ENCODE data around the gene NEDD4L. TPM values are rescaled to one million over a fixed set of nuclear protein-coding genes. Genes with fewer than 3 reads are reported as not detected.
A peak's percentile ranks its signal among the peaks of the same experiment; 100 is the strongest.

The NEDD4L gene
- total and polyA plus RNA-seq, 2 experiments from 2014 or later: 36.2 to 72.3 TPM

DNA sequence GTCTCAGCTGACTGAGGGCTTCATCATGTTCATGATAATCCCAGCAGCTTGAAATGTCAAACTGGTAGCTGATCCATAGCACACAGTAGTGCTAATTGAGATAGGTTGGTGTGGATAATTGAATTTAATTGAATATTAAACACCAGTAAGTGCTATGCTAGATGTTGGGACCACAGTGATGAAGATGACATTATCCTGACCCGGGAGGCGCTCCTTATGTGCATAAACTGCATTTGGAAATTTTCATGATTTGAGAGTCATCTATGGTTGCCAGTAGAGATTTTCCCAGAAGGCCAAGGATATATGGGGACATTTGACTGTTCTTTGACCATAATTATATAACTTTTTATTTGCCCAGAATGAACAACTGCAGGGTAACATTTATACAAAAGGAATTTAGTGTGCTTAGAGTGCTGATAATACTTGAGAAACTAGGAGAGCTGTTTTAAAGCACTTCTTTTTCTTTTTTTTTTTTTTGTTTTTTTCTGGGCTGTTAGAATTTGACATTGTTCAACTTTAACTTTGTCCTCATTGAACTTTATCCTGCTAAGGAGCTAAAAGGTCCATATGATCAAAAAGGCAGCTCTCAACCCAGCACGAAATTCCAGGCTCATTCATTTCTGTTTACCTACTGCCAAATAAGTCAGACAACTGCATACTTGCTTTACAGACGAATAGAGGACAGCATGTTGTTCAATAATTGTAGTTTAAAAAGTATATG, 242.8 kb downstream of the NEDD4L start:
- Histone ChIP-seq H2AFZ (no peak overlapping the region), H3K27ac (ENCODE audit: low read depth) (peak overlapping the region; percentile 3; the same call in 1 of the 2 replicates), H3F3A (replicated peaks; ENCODE audit: low read depth) (no peaks in the 10 kb centered on the region), H3K4me3 (no peak overlapping the region), H3K4me2 (no peak overlapping the region), H3K9me2 (ENCODE audit: insufficient read depth) (no peaks in the 10 kb centered on the region), H3K27me3 (ENCODE audit: insufficient read depth) (no peaks in the 10 kb centered on the region), H3K79me2 (replicated peaks; ENCODE audit: insufficient read depth) (peaks cover 50% of the 10 kb centered on the region), H4K20me1 (replicated peaks; ENCODE audit: insufficient read depth) (peaks cover 8% of the 10 kb centered on the region; the same call in 1 of the 2 replicates), H3K36me3 (ENCODE audit: insufficient read depth) (no peaks in the 10 kb centered on the region), H3K4me1 (ENCODE audit: insufficient read depth) (peaks cover 27% of the 10 kb centered on the region)
- ATAC-seq (no peak), DNase-seq (ENCODE audit: low spot score) (no peak)
- Mint-ChIP-seq H3K36me3 (ENCODE audit: low read depth) (peaks cover 2% of the 10 kb centered on the region; the same call in 2 of the 3 replicates), H3K4me3 (no peak overlapping the region), H3K27me3 (ENCODE audit: insufficient read depth, low read depth, poor library complexity) (peaks cover 3% of the 10 kb centered on the region), H3K27ac (peak overlapping the region; percentile 62; the same call in 1 of the 2 replicates), H3K4me1 (peaks cover 34% of the 10 kb centered on the region), H3K9me3 (no peaks in the 10 kb centered on the region)
- TF ChIP-seq CREB1 (CRISPR knock-in tag; IDR thresholded peaks at IDR 0.05; ENCODE audit: low read depth) (no peak), EZH2 (IDR thresholded peaks at IDR 0.05; ENCODE audit: low read depth, unreplicated experiment) (no peak), JUNB (IDR thresholded peaks at IDR 0.05; ENCODE audit: unreplicated experiment) (no peak), NANOG (IDR thresholded peaks at IDR 0.05; ENCODE audit: borderline replicate concordance) (no peak), POLR2AphosphoS5 (IDR thresholded peaks at IDR 0.05; ENCODE audit: low read depth) (no peak), EZH2phosphoT487 (IDR thresholded peaks at IDR 0.05; ENCODE audit: unreplicated experiment) (no peak), ZNF114 (CRISPR knock-in tag; IDR thresholded peaks at IDR 0.05) (no peak), ZNF331 (CRISPR knock-in tag; IDR thresholded peaks at IDR 0.05; ENCODE audit: low read depth) (no peak)
- TF ChIP-seq, protein P1, sequence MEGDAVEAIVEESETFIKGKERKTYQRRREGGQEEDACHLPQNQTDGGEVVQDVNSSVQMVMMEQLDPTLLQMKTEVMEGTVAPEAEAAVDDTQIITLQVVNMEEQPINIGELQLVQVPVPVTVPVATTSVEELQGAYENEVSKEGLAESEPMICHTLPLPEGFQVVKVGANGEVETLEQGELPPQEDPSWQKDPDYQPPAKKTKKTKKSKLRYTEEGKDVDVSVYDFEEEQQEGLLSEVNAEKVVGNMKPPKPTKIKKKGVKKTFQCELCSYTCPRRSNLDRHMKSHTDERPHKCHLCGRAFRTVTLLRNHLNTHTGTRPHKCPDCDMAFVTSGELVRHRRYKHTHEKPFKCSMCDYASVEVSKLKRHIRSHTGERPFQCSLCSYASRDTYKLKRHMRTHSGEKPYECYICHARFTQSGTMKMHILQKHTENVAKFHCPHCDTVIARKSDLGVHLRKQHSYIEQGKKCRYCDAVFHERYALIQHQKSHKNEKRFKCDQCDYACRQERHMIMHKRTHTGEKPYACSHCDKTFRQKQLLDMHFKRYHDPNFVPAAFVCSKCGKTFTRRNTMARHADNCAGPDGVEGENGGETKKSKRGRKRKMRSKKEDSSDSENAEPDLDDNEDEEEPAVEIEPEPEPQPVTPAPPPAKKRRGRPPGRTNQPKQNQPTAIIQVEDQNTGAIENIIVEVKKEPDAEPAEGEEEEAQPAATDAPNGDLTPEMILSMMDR (conservative IDR thresholded peaks at IDR 0.05; ENCODE audit: low read depth in 2 of 2): no peak
- TF ChIP-seq, protein P2, sequence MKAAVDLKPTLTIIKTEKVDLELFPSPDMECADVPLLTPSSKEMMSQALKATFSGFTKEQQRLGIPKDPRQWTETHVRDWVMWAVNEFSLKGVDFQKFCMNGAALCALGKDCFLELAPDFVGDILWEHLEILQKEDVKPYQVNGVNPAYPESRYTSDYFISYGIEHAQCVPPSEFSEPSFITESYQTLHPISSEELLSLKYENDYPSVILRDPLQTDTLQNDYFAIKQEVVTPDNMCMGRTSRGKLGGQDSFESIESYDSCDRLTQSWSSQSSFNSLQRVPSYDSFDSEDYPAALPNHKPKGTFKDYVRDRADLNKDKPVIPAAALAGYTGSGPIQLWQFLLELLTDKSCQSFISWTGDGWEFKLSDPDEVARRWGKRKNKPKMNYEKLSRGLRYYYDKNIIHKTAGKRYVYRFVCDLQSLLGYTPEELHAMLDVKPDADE (IDR thresholded peaks at IDR 0.05): no peak

DNA sequence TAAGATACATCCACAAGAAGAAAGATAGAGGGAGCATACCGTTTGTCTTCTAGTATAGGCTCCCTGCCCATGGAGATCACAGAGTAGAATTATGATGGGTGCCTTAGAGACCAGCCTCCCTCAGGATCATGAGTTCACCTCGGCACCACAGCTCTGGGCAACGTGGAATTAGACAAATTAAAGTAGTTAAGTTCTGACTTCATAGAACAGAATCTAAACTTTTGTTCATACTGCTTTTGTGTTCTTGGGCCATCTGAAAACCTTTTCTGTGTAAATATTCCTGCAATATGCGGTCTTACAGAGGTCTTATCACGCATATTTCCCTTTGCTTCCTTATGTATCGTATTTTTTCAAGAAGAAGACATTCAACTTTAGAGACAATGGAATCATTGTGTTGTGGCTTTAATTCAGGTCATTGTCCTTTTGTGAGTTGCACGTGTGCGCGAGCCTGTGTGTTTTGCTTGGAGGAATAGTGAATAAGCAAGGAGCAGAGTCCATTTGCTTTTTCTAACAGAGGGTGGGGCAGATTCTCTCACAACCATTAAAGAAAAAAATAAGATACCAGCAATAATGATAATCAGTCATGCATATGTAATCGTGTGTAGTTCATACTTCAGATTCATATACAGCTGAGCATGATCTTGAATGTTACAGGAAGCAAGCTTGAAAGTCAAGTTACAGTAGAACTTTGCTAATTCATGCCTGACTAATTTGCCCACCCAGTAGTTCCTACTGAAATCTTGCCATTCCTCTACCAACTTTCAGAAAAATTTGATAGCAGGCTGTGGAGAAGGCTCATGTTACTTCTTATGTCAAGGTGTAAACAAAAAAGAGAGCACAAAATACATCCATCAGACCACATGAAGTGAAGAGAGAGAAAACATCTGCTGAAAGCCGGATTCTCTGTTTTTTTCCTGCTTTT, 243.6 kb downstream of the NEDD4L start:
- DNase-seq (ENCODE audit: low spot score) (no peak), ATAC-seq (no peak)
- Histone ChIP-seq H3K36me3 (ENCODE audit: insufficient read depth) (no peaks in the 10 kb centered on the region), H3K4me1 (ENCODE audit: insufficient read depth) (peaks cover 27% of the 10 kb centered on the region), H4K20me1 (replicated peaks; ENCODE audit: insufficient read depth) (peaks cover 8% of the 10 kb centered on the region; the same call in 1 of the 2 replicates), H3K4me2 (no peak overlapping the region), H3K27ac (ENCODE audit: low read depth) (no peak overlapping the region; the same call in 1 of the 2 replicates), H3K79me2 (replicated peaks; ENCODE audit: insufficient read depth) (peaks cover 42% of the 10 kb centered on the region), H3K27me3 (ENCODE audit: insufficient read depth) (no peaks in the 10 kb centered on the region), H3K4me3 (no peak overlapping the region), H3K9me2 (ENCODE audit: insufficient read depth) (no peaks in the 10 kb centered on the region), H2AFZ (no peak overlapping the region), H3F3A (replicated peaks; ENCODE audit: low read depth) (no peaks in the 10 kb centered on the region)
- peak overlapping the region; percentile 62 for H3K27ac Mint-ChIP-seq
- H3K4me3 Mint-ChIP-seq: no peak overlapping the region
- peaks cover 3% of the 10 kb centered on the region for H3K27me3 Mint-ChIP-seq (ENCODE audit: insufficient read depth, low read depth, poor library complexity)
- no peaks in the 10 kb centered on the region; the same call in 2 of the 3 replicates for H3K36me3 Mint-ChIP-seq (ENCODE audit: low read depth)
- H3K9me3 Mint-ChIP-seq: no peaks in the 10 kb centered on the region
- peaks cover 34% of the 10 kb centered on the region for H3K4me1 Mint-ChIP-seq
- TF ChIP-seq STAT1 (IDR thresholded peaks at IDR 0.05; ENCODE audit: unreplicated experiment): no peak
- no peak for TF ChIP-seq EZH2 (IDR thresholded peaks at IDR 0.05; ENCODE audit: low read depth, unreplicated experiment)
- no peak for TF ChIP-seq ZNF331 (CRISPR knock-in tag; IDR thresholded peaks at IDR 0.05; ENCODE audit: low read depth)
- TF ChIP-seq EZH2phosphoT487 (IDR thresholded peaks at IDR 0.05; ENCODE audit: unreplicated experiment): no peak
- TF ChIP-seq NANOG (IDR thresholded peaks at IDR 0.05; ENCODE audit: borderline replicate concordance): no peak
- TF ChIP-seq POLR2AphosphoS5 (IDR thresholded peaks at IDR 0.05; ENCODE audit: low read depth): no peak
- TF ChIP-seq, protein P3, sequence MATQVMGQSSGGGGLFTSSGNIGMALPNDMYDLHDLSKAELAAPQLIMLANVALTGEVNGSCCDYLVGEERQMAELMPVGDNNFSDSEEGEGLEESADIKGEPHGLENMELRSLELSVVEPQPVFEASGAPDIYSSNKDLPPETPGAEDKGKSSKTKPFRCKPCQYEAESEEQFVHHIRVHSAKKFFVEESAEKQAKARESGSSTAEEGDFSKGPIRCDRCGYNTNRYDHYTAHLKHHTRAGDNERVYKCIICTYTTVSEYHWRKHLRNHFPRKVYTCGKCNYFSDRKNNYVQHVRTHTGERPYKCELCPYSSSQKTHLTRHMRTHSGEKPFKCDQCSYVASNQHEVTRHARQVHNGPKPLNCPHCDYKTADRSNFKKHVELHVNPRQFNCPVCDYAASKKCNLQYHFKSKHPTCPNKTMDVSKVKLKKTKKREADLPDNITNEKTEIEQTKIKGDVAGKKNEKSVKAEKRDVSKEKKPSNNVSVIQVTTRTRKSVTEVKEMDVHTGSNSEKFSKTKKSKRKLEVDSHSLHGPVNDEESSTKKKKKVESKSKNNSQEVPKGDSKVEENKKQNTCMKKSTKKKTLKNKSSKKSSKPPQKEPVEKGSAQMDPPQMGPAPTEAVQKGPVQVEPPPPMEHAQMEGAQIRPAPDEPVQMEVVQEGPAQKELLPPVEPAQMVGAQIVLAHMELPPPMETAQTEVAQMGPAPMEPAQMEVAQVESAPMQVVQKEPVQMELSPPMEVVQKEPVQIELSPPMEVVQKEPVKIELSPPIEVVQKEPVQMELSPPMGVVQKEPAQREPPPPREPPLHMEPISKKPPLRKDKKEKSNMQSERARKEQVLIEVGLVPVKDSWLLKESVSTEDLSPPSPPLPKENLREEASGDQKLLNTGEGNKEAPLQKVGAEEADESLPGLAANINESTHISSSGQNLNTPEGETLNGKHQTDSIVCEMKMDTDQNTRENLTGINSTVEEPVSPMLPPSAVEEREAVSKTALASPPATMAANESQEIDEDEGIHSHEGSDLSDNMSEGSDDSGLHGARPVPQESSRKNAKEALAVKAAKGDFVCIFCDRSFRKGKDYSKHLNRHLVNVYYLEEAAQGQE (IDR thresholded peaks at IDR 0.05; ENCODE audit: unreplicated experiment): no peak
- TF ChIP-seq, protein P1 (conservative IDR thresholded peaks at IDR 0.05; ENCODE audit: low read depth in 2 of 2): no peak
- TF ChIP-seq CREB1 (CRISPR knock-in tag; IDR thresholded peaks at IDR 0.05; ENCODE audit: low read depth): no peak
